DLD1 (cell line): ENCODE measurements around the gene LIN28A.

Source experiments
- in situ Hi-C: cut with HindIII; loops from 2 replicates; pipeline ENCODE4 v1.10.0; 2017; ENCODE audit warnings: low sequenced_read_pairs

LIN28A gene

DNA sequence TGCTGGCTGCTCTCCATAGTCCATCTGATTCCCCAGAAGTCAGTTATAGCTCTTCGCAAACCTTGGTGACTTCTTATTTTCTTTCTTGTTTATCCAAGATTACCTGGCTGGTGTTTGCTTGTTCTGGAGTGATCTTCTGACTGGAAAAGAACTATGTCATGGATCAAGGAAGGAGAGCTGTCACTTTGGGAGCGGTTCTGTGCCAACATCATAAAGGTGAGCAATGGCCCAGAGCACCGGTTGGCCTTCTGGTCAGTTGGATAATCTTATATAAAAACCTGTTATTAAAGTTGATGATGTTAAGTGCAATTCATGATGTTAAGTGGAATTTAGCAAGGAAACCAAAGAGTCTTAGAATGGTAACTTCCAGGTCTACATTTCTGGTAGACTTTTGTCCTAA, 22.2 kb downstream of the LIN28A start:
- in situ Hi-C loops, result no loop called here

GRCh38 chr1:26434161-26434752, 23.6 kb downstream of the LIN28A start:
- in situ Hi-C loops, result no loop called here

DNA sequence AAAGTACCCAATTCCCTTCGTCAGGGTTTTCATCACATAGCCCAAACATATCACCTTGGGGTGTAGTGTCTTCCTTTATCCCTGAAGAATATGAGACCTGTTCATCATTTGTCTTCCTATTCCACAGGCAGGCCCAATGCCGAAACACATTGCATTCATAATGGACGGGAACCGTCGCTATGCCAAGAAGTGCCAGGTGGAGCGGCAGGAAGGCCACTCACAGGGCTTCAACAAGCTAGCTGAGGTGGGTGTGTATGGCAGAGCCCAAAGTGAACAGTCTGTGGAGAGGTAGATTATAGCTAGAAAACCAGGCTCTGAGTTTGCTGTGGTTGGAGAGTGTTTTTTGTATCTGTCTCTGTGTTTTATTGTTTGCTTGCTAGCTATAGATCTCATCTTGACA, 27.4 kb downstream of the LIN28A start:
- in situ Hi-C loops, result no loop called here

DNA sequence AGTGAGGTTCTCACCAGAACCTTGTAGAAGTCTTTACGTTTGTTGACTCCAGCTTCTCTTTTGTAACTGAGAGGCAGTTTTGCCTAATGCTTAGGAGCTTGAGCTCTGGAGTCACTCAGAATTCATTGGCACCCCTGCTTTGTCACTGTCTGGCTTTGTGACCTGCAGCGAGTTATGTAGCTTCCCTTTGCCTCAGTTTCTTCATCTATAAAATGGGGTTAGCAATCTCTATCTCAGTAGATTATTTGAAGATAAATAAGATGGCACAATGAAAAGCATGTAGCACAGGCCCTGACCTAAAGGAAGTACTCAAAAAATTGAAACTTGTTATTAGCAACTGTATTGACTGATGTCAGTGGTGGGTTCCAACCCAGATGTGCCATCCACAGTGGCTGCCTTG, 29.6 kb downstream of the LIN28A start:
- in situ Hi-C loops, result no loop called here

GRCh38 chr1:26449868-26450267, 39.3 kb downstream of the LIN28A start:
- in situ Hi-C loops, result no loop called here

DNA sequence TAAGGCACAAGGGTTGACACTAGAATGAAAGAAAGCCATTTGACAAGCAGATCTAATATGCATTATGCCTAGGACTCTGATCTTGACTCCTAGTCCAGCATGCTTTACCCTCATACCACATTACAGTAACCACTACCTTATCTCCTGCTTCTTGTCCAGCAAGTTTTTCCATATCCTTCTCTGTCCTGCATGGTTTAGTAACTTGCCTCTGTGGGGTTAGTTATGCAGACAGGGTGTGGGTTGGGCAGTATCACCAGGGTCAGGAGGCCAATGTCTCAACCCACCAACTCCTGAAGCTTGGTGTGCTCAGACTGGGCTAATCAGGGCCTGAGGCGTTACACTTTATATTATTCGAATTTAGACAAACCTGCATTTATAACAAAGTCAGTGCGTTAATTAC, 40.3 kb downstream of the LIN28A start:
- in situ Hi-C loops, result no loop called here

DNA sequence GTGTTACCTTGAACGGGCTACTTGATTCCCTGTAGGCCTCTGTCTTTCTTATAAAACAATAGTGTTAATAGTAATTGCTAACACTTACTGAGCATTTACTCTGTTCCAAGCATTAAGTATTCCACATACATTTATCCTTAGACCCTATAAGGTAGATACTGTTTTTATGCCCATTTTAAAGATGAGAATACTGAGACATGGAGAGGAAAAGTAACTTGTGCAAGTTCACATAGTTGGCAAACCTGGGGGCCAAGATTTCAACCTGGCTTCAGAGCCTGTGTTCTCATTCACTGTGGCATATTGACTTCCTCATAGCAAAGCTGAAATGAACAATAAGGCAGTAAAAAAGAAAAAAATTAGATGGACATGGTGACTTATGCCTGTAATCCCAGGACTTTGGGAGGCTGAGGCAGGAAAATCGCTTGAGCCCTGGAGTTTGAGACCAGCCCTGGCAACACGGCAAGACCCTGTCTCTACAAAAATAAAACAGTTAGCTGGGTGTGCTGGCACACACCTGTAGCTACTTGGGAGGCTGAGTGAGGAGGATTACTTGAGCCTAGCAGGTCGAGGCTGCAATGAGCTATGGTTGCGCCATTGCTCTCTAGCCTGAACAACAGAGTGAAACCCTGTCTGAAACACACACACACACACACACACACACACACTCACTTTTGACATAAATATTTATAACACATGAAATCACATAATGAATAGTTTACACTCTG, 42.0 kb downstream of the LIN28A start:
- in situ Hi-C loops, result no loop called here

- in situ Hi-C loops, result no loop called here
Measured at GRCh38 chr1:26459148-26459547, 48.5 kb downstream of the LIN28A start.

- in situ Hi-C loops, result no loop called here
Measured at GRCh38 chr1:26459573-26460031, 49.0 kb downstream of the LIN28A start.

GRCh38 chr1:26468911-26469310, 58.3 kb downstream of the LIN28A start:
- in situ Hi-C loops, result no loop called here

GRCh38 chr1:26469558-26469957, 58.9 kb downstream of the LIN28A start:
- in situ Hi-C loops, result no loop called here

DNA sequence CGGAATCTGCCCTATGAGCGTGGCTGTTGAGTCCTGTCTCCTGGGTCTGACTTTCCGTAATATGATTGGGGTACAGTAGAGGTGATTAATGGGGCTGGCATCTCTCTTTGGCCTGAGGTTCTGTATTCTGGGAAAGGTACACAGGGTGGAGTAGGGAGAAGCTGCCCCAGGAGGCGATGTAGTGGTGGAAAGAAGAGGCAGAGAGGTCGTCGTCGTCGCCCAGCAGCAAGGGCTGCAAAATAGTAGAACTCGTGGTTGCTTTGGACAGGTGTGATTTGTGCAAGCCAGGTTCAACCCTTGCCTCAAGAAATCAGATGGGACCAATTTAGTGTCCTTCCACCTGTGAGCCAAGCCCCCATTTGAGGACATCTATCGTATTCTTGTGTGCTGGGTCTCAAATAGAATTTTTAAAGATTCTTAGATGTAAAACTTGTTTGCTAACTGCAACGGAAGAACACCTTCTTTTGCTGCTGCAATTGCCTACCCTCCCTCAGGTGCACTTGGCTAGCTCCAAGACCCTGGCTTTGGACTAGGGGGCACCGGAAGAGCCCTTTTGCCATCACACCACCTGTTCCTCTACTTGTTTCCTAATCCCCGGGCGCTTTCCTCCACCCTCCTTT, 60.4 kb downstream of the LIN28A start:
- in situ Hi-C loops, result no loop called here

- in situ Hi-C loops, result no loop called here
Measured at GRCh38 chr1:26471498-26472319, 61.1 kb downstream of the LIN28A start.

- in situ Hi-C loops, result no loop called here
Measured at GRCh38 chr1:26472320-26472900, 61.8 kb downstream of the LIN28A start, which contains the start of gene HMGN2. TSS of gene HMGN2 (plus strand) at chr1:26472440. CDS start at chr1:26472613, 173 bp downstream.

DNA sequence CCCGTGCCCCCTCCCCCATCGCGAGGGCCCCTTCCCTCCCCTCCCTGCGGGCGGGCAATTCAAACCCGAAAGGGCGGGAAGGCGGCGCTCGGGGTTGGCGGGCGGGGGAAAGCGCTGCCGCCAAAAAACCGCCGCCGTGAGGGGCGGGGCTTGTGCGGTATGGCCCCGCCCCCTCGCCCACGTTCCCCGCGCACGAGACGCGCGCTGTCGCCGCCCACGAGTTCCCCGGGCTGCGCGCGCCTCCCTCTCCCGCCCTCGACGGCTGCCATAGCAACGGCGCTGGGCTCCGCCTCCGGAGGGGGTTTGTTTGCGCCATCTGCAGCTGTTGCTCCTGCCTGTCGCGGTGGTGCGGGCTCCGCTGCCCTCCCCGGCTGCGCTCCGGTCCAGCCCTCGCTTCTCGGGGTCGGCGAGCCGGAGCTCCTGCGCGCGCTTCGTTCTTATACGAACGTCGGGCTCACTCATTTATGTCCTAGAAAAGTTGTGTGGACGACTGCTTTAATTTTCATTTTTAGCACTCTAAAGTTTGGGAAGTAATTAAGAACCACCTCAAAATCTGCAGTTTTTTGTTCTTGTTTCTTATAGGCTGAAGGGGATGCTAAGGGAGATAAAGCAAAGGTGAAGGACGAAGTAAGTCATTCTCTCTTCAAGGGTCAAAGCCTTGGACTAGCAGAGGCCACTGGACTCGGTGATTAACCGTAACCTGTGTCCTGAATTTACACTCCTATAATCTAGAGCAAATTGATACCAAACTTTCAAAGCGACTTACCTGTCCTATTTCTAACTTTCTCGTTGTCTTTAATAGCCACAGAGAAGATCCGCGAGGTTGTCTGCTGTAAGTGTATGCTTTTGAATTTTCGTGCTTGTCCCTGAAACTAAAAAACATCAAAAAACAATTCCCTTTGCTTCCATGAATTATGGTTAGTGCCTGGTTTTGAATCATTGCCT, 62.6 kb downstream of the LIN28A start:
- in situ Hi-C loops, result no loop called here

DNA sequence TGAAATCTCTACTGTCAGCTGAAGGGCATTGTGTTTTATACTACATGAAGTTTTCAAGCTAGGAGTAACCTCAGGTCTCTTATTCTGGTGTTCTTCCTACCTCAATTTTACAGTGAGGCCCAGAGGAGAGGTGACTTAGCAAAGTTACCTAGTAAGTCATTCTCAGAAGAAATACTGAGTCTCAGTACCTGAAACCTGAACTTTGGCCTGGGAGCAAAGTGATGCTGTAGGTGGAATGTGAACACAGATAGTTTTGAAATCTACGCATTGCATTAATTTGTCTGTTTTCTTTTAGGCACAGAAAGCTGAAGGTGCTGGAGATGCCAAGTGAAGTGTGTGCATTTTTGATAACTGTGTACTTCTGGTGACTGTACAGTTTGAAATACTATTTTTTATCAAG, 64.2 kb downstream of the LIN28A start:
- in situ Hi-C loops, result no loop called here

DNA sequence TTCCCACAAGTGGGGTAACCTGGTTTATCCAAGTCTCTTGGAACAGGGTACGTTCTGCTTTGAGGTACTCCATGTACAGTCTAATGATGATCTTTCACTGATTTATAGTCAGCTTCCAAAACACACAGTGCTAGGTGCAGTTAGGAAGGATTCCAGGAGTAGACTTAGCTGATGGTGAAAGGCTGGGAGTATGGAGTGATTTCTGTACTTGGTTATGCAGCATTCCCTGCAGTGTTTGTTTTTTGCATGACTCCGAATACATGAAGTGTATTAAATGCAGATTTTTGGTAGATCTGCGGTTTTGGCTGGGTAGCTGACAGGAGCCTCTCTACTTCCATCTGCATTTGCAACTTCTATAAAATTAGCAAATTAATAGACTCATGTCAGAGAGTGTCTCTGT, 65.4 kb downstream of the LIN28A start:
- in situ Hi-C loops, result no loop called here

DNA sequence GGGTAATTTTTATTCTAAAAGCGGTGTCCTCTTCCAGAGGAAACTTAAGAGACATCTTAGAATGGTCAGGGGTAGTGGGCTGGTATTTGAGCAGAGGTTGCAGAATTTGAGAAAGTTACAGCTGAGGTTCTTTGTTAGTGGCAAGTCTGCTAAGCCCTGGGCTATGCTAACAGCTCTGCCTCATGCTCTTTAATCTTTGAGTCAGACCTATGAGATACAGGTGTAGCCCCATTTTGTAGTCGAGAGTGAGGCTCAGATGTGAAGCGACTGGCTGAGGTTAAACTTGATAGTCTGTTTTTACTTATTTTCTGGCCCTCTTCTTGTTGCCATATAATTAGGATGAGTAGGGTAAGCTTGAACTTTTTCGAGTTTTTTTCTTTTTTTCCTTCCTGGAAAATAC, 66.3 kb downstream of the LIN28A start:
- in situ Hi-C loops, result no loop called here

GRCh38 chr1:26477446-26478152, 67.0 kb downstream of the LIN28A start:
- in situ Hi-C loops, result no loop called here
